HG03045 (cell line): ENCODE results near the gene ENKD1.

Source experiments
- ATAC-seq: cut with Tn5 transposase; IDR thresholded peaks from one replicate; pipeline ENCODE4 v1.9.1; 2021; ENCODE audit warnings: mild to moderate bottlenecking, moderate library complexity; ENCODE audit not compliant: unreplicated experiment

ENKD1 gene

GRCh38 chr16:67679935-67680897 lies 13.7 kb upstream of the ENKD1 start:
- ATAC-seq: no peak

GRCh38 chr16:67678354-67679023 lies 11.9 kb upstream of the ENKD1 start:
- no peak for ATAC-seq

- ATAC-seq: no peak
Measured at GRCh38 chr16:67677712-67678111, 11.2 kb upstream of the ENKD1 start.

- no peak for ATAC-seq
Measured at GRCh38 chr16:67676939-67677338, 10.4 kb upstream of the ENKD1 start.

GRCh38 chr16:67676516-67676915 lies 10.0 kb upstream of the ENKD1 start:
- no peak for ATAC-seq

GRCh38 chr16:67675999-67676398 lies 9.4 kb upstream of the ENKD1 start:
- ATAC-seq: no peak

- no peak for ATAC-seq
Measured at GRCh38 chr16:67675579-67675935, 9.0 kb upstream of the ENKD1 start.

- no peak for ATAC-seq
Measured at GRCh38 chr16:67674851-67675578, 8.5 kb upstream of the ENKD1 start.

GRCh38 chr16:67673712-67674580 lies 7.4 kb upstream of the ENKD1 start:
- ATAC-seq: no peak

- no peak for ATAC-seq
Measured at GRCh38 chr16:67672739-67673662, 6.5 kb upstream of the ENKD1 start.

GRCh38 chr16:67672306-67672705 lies 5.8 kb upstream of the ENKD1 start:
- no peak for ATAC-seq

- no peak for ATAC-seq
Measured at GRCh38 chr16:67669499-67670101, 3.0 kb upstream of the ENKD1 start.

- ATAC-seq: no peak
Measured at GRCh38 chr16:67668495-67669157, 2.1 kb upstream of the ENKD1 start.

- peak; percentile 57 for ATAC-seq
Measured at GRCh38 chr16:67667817-67668494, 1.4 kb upstream of the ENKD1 start.

GRCh38 chr16:67667453-67667816 lies 885 bp upstream of the ENKD1 start:
- ATAC-seq: no peak

- ATAC-seq: peak; percentile 6
Measured at GRCh38 chr16:67666032-67666551, 458 bp downstream of the ENKD1 start.

GRCh38 chr16:67665598-67665997 lies 952 bp downstream of the ENKD1 start:
- no peak for ATAC-seq

GRCh38 chr16:67664871-67665270 lies 1.7 kb downstream of the ENKD1 start:
- ATAC-seq: no peak
